ENCODE results near the gene BIN2.

DNA sequence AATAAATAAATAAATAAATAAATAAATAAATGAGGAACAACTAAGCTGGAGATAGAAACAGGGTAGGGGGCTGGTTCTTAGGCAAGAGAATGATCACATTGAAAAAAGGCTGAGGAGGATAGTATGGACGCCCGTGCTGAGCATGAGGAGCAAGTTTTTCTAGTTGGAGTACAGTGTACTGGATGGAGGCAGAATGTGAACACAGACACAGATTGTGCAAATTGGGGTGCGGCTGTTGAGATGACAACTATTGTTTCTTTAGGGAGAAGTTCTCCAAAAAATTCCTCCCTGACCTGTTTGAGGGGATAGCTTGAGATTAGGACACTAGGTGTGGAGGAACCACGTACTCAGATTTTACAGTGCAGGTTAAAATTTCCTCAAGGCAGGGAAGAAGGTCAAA lies 979 bp upstream of the BIN2 start:
- TF ChIP-seq EZH2 (IDR thresholded peaks at IDR 0.05; ENCODE audit: insufficient read depth, poor library complexity, severe bottlenecking) (no peak), EZH2phosphoT487 (IDR thresholded peaks at IDR 0.05; ENCODE audit: insufficient read depth, low read depth) (no peak)
